Stimulated activated CD8-positive, alpha-beta memory T cell treated with anti-CD3 and anti-CD28 coated beads, Interleukin-7, amount 100 ng/mL, for 48 hours (primary cell): Measurements from ENCODE around the gene BLID.

ENCODE experiments used
- DNase-seq, 2 donors: peaks; one replicate each; pipeline ENCODE4 v3.0.0-alpha.2; 2020; ENCODE audit warnings: low read depth in 1 of 2; ENCODE audit errors: extremely low read depth in 1 of 2

Gene BLID

DNA sequence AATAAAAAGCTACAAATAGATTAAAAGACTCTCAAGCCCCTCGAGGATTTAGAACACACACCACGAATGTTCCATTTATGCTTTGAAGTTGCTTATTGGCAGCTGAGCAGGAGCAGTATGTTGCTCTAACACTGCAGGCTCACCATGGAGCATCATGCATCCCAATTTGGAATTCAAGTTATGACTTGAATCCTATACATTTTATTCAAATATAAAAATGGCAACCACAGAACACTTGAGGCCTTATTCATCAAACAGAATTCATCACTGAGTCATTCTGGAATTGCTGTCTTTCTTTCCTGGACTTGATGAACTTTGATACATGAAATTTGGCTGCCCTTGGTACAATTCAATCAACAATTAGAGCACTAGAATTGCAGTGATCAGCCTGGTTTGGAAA, 24.5 kb upstream of the BLID start:
- no peak for DNase-seq

DNA sequence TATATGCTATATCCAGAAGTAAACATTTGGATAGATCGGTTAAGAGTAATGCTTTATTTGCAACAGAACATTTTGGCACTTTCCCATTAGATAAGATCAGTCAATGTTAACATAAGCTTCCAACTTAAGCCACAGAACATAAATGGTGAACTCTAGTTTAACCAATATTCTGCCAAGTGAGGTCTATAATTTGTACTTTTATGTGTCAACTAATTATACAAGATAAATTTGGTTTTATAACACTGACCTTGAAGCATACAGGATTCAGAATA, 23.5 kb upstream of the BLID start:
- no peak for DNase-seq

DNA sequence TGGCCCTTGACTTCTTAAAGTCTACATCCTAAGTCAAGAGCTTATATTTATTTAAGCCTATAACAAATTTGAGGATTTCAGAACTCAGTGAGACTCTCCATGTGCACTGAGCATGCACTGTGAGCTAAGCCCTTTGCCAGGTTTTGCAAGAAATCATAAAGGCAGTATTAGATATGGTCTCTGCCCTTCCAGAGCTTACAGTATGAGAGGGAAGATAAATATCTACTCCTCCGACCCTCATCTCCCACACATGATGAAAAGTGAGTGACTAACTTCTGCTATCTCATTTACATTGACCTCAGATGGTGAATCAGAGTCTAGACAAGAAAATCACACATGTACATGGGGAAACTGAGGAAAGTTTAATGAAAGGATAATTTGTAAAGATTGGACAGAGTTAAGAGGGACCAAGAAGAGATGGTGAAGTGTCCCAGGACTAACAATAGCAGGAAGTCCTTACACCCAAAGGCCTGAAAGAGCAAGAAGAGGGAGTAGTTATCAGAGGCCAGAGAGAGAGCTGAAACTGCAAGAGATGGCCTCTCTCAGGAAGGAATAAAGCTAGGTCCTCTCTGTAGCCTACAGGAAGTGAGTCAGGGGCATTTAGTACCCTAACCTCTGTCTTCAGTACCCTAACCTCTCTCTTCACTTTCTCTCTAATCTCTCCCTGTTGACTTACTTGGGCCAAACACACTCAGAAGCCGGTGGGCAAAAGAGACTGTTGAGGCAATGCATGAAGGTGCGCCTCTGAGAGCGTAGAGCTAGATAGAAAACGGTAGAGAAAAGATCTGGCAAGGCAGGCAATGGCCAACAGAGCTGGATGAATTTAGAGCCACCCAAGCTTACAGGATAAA, 23.0 kb upstream of the BLID start:
- DNase-seq: no peak

DNA sequence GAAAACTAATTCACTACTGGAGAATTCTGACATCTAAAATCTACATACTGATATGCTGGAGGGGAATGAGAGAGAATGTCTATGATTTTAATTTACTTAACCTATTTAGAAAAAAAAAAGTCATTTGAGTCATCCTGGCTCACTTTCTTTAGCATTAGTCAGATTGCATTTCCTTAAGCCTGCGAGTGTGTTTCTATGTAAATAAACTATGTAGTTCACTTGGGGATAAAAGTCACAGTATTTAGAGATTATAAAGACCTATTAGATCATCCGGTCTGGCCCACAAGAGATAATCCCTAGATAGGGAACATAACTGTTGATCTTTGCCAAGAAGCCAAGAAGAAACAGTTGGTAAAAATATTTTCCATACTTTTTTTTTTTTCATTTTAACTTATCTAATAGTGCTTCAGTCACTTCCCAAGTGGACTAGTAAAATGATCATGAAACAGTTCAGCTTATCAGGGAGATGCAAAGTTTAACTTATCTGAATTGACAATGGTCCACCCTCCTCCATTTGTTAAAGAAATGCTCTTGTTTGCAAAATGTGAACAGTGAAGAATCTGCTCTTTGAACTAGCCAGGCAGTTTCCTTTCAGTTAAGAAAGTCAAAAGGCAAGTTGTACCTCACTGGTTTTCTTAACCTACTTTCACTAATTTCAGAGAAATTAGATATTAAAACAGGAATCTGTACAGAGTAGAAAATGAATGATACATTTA, 21.2 kb upstream of the BLID start:
- no peak for DNase-seq

DNA sequence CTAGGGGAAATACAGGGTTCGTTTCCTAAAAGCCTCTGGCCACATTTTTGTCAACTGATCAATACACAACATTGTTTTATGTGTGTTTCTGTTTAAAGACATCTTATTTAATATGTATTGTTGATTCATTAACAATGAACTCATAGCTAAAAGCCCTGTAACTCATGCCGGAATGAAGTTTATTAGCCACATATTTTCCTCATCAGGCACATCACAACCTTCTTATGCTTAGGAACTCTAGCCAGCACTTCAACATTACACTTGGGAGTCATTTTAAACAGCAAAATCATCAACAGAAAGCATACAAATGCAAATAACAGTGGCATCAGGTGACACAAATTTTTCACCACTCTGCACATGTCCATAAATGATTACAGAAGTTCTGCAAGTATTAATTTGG, 15.1 kb upstream of the BLID start:
- DNase-seq: no peak

GRCh38 chr11:122128146-122128545, 12.1 kb upstream of the BLID start:
- DNase-seq: no peak

GRCh38 chr11:122127020-122127419, 11.0 kb upstream of the BLID start:
- DNase-seq: no peak

DNA sequence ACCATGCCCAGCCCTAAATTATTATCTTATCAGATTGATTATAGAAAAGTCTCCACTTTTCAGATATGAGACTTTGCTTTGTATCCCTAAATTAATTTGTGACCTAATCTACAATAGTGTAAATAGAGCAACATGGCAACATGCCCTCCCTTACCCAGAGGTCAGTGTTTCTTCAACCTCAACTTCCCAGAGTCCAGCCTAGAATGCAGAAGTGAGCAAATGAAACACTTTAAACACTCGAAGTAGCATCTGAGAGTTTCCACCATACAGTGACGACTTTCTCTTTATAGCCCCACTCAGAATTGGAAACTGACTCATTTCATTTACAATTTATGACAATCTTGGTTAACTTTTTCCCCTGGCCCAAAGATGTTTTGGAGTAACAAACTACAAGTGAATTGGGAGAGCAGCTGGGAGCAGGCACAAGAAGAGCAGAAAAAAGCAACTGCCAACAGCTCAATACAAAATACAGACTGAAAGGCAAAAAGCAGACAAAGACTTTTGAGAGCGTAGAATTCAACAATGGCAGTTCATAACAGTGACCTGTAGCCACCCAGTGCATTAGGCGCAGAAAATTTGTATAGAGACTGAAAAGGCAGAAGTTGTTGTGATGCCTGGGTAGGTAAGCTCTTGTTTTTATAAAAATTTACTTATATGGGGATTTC, 10.1 kb upstream of the BLID start:
- DNase-seq: no peak

DNA sequence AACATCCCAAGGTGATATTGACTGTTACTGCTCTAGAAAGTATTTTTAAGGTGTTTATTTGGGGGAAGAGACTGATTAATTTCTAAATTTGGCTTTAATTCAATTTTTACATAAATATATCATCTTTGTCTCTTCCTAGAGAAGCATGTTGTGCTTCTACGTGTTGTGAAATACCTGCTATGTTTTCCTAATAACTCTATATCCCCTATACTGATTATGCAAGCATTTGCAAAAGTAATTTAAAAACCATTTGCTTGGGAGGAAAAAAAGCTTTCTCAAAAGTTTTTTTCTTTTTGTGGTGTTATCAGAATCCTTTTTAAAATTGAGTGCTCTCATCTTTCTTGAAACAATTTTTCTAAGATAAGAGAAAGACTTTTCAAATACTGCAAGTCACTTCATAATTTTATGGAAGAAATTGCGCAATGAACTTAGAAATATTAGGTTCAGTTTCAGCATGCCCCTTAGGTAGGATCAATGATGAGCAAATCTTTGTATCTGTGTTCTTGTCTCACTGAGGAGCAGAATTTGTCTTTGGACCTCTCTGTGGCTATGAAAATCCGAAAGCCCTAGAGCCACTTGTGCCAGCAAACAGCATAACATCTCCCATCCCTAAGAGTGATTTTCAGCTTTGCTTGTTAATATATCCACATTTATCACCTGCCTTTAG, 7.4 kb upstream of the BLID start:
- DNase-seq: no peak

GRCh38 chr11:122122179-122122578, 6.2 kb upstream of the BLID start:
- DNase-seq: no peak

DNA sequence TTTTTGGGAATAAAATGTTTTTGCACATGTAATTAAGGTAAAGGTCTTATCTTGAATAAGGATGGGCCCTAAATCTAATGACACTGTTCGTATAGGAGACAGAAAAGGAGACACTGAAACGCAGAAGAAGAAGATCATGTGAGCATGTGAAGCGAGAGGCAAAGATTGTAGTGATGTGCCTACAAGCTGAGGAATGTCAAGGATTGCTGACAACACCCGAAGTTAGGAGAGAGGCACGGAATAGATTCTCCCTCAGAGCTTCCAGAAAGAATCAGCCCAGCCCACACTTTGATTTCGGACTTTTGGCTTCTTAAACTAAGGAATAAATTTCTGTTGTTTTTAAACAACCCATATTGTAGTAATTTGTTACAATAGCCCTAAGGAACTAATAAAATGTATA, 4.1 kb upstream of the BLID start:
- DNase-seq: no peak

DNA sequence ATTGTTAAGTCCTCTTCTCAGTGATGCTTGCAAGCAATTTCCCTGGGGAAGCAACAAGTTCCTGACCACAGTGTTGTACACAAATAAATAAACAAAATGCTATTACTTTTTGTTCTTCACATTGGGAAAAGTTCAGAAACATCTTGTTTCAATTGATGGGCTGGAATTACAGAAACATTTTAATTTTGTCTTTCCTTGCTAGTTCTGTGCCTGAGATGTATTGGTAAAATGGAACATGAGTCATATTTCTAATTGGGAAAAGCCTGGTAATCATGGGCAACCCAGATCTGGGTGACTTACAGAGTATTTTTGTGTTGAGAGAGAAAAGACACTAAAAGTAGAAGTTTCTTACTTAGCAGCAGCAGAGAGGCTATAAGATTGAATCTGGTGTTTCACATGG, 576 bp upstream of the BLID start:
- no peak for DNase-seq

- no peak for DNase-seq
Measured at GRCh38 chr11:122114976-122115375, 1.0 kb downstream of the BLID start.

GRCh38 chr11:122113836-122114825, 1.9 kb downstream of the BLID start:
- no peak for DNase-seq

- DNase-seq: no peak
Measured at GRCh38 chr11:122112470-122113365, 3.3 kb downstream of the BLID start.

DNA sequence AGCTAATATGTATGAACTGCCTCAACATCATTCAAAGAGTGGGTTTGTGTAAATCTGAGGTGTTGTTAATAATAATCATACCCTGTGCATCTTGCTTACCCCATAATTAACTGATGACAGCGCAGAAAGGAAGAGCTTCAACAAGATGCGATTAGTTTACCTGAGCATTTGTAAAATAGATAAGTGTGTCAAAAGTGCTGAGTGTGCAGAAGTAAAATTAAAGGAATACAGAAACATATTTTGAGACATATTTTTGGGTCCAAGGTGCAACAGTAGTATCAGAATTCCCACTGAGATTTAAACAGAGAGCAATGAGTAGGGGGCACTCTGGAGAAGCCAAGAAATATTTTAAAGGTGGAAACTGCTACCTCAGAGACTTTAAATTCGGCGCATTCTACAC, 6.1 kb downstream of the BLID start:
- DNase-seq: no peak

- DNase-seq: no peak
Measured at GRCh38 chr11:122108828-122109227, 7.2 kb downstream of the BLID start.

GRCh38 chr11:122108192-122108799, 7.7 kb downstream of the BLID start:
- DNase-seq: no peak

GRCh38 chr11:122107566-122107965, 8.4 kb downstream of the BLID start:
- DNase-seq: no peak
